Measurements from ENCODE around the gene SVOP.
"Not testable (repeated sequence)": the region's sequence is repeated elsewhere in the genome, so short reads cannot be mapped to it uniquely, and the experiment has no call there.

Gene SVOP

DNA sequence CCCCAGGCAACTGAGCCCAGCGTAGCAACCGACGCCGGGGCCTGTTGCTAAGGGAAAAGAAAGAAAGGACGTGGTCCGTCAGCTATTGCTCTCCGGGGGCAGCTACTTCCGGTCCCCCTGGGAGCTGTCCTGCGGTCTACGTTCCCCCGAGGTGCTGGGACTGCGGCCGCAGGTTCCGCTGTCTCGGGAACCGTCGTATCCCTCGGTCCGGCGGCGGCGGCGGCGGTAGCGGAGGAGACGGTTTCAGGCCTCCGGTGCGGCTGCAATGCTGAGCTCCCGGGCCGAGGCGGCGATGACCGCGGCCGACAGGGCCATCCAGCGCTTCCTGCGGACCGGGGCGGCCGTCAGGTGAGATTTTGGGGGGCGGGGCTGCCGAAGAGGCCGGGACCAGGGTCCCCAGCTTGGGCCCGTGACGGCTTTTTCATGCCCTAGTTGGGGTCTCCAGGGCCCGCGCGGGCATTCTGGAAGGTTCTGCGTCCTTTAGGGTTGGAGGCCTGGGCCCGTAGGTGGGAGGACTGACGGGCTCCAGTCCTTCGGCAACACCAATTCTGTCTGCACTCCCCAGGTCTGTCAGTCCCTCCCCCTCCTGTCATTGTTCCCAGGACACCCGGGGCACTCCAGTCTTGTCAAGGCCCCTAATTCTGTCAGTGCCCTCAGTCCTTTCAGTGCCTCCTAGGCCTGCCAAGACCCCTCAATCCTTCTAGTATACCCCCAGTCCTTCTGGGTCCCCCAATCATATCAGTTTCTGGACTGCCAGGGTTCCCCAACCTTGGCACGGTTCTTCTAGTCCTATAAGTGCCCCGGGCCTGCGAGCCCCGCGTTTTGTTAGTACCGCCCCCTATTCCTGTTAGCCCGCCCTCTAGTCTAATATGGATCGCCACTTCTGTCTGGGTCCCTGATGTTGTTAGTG, 31.8 kb upstream of the SVOP start, which contains the start of gene USP30:
TSS of gene USP30 (plus strand) at position 163 of the 910 bp plus-strand sequence. CDS start at position 266, 103 bp downstream.
- no peaks in the 10 kb centered on the region for H3K27me3 ChIP-seq
- no peaks in the 10 kb centered on the region for H3K9me3 ChIP-seq
- H3K4me3 ChIP-seq, result peak within 1 kb of the TSS; percentile 84 to 95
- peaks cover 0 to 7% (median 1%) of the 10 kb centered on the region in 3 donors for H3K36me3 ChIP-seq
- intact Hi-C loops (cut with DNase I; ENCODE audit: low total_unique reads), result no loop called here
- H3K4me1 ChIP-seq, result peaks cover 0 to 19% (median 13%) of the 10 kb centered on the region in 4 donors
- DNase-seq, result peak; percentile 80 to 87
- TF ChIP-seq, protein P1, sequence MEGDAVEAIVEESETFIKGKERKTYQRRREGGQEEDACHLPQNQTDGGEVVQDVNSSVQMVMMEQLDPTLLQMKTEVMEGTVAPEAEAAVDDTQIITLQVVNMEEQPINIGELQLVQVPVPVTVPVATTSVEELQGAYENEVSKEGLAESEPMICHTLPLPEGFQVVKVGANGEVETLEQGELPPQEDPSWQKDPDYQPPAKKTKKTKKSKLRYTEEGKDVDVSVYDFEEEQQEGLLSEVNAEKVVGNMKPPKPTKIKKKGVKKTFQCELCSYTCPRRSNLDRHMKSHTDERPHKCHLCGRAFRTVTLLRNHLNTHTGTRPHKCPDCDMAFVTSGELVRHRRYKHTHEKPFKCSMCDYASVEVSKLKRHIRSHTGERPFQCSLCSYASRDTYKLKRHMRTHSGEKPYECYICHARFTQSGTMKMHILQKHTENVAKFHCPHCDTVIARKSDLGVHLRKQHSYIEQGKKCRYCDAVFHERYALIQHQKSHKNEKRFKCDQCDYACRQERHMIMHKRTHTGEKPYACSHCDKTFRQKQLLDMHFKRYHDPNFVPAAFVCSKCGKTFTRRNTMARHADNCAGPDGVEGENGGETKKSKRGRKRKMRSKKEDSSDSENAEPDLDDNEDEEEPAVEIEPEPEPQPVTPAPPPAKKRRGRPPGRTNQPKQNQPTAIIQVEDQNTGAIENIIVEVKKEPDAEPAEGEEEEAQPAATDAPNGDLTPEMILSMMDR (IDR thresholded peaks at IDR 0.05), result no peak
- peak within 1 kb of the TSS; percentile 85 to 89 for H3K27ac ChIP-seq

DNA sequence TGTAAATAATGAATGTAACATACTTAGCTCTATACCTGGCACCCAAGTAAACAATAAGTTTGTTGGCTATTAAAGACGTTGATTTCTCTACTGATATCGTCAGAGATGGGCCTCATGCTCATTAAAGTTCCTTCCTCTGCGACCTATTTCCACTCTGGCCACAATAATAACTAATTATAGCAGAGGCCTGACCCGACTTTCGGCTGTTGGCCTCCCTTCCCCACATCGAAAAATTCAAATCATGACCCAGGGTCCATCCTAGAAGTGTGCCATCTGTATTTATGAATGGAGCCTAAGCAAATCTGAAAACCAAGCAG, 31.2 kb upstream of the SVOP start:
- Histone ChIP-seq H3K27ac (peak overlapping the region; percentile 85 to 89), H3K36me3 (peaks cover 0 to 4% (median 0%) of the 10 kb centered on the region in 3 donors), H3K4me3 (peak overlapping the region; percentile 84 to 95), H3K27me3 (no peaks in the 10 kb centered on the region), H3K4me1 (peaks cover 0 to 19% (median 13%) of the 10 kb centered on the region in 4 donors), H3K9me3 (no peaks in the 10 kb centered on the region)
- TF ChIP-seq, protein P1 (IDR thresholded peaks at IDR 0.05), result no peak
- no peak for DNase-seq
- intact Hi-C loops (cut with DNase I; ENCODE audit: low total_unique reads), result no loop called here

DNA sequence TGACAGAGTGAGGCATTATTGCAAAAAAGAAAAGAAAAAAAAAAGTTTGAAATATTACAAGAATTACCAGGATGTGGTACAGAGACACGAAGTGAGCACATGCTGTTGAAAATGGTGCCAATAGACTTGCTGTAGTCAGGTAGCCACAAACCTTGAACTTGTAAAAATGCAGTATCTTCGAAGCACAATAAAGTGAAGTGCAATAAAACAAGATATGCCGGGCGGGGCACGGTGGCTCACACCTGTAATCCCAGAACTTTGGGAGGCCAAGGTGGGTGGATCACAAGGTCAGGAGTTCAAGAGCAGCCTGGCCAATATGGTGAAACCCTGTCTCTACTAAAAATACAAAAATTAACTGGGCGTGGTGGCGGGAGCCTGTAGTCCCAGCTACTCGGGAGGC, 28.9 kb upstream of the SVOP start:
- intact Hi-C loops (cut with DNase I; ENCODE audit: low total_unique reads); H3K36me3 ChIP-seq; H3K27ac ChIP-seq; H3K4me3 ChIP-seq; H3K9me3 ChIP-seq; DNase-seq; H3K27me3 ChIP-seq: not testable (repeated sequence)
- H3K4me1 ChIP-seq, result peaks cover 0 to 19% (median 13%) of the 10 kb centered on the region in 4 donors

- DNase-seq; intact Hi-C loops (cut with DNase I; ENCODE audit: low total_unique reads); H3K36me3 ChIP-seq; H3K9me3 ChIP-seq; H3K27ac ChIP-seq; H3K4me3 ChIP-seq; H3K27me3 ChIP-seq: not testable (repeated sequence)
- peaks cover 0 to 12% (median 7%) of the 10 kb centered on the region in 4 donors for H3K4me1 ChIP-seq
These were observed 27.8 kb upstream of the SVOP start for GRCh38 chr12:109048706-109049105.

DNA sequence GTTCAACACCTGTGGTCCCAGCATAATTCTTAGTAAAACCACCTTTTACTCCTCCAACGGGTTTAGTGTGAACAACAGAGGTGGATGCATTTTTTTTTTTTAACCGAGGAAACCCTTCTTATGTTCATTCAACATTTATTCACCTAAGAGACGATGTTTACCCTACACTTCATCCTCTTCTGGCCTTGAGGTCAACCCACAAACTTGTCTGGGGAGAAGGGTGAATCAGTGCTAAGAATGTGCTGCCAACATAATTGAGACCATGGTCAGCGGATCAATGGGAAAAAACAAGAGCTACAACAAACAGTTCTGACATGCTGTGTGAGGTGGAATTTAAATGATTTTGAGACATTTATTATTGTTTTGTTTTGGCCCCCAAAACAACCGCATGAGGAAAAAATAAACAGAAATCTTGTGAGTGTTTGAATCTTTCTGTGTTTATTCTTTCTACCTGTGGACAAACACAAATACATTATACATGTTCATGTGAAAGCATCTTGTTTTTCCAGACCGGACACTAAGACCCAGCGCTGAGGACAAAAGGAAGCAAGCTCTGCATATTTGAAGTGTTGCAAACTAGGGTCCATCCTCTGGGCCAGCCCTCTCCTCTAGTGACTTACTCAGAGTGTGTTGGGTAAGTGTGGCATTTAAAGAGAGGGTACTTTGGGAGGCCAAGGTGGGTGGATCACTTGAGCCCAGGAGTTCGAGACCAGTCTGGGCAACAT, 26.4 kb upstream of the SVOP start:
- peaks cover 0 to 4% (median 0%) of the 10 kb centered on the region in 4 donors for H3K4me1 ChIP-seq
- TF ChIP-seq, protein P1 (IDR thresholded peaks at IDR 0.05), result no peak
- DNase-seq, result no peak
- peaks cover 0 to 8% of the 10 kb centered on the region in 2 donors for H3K27me3 ChIP-seq
- intact Hi-C loops (cut with DNase I; ENCODE audit: low total_unique reads), result no loop called here
- no peaks in the 10 kb centered on the region for H3K36me3 ChIP-seq
- H3K27ac ChIP-seq, result no peak overlapping the region
- no peaks in the 10 kb centered on the region for H3K9me3 ChIP-seq
- no peak overlapping the region for H3K4me3 ChIP-seq

DNA sequence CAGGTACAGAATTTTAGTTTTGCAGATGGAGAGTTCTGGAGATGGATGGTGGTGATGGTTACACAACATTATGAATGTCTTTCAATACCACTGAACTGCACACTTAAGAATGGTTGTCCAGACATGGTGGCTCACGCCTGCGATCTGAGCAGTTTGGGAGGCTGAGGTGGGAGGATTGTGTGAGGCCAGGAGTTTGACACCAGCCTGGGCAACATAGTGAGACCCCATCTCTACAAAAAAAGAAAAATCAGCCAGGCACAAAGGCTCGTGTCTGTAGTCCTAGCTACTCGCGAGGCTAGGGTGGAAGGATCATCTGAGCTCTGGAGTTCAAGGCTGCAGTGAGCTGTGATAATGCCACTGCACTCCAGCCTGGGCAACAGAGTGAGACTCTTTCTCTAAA, 23.4 kb upstream of the SVOP start:
- Histone ChIP-seq H3K9me3 (peaks cover 0 to 9% (median 0%) of the 10 kb centered on the region in 3 donors), H3K27ac (no peak overlapping the region), H3K4me1 (no peaks in the 10 kb centered on the region), H3K27me3 (peaks cover 0 to 13% of the 10 kb centered on the region in 2 donors), H3K4me3 (no peak overlapping the region), H3K36me3 (no peaks in the 10 kb centered on the region)
- intact Hi-C loops (cut with DNase I; ENCODE audit: low total_unique reads), result no loop called here
- TF ChIP-seq, protein P1 (IDR thresholded peaks at IDR 0.05), result no peak
- DNase-seq, result no peak

Data from tibial artery (tissue), 4 donors.